GM12878 (cell line): Measurements from ENCODE around the gene CREB5. TPM values are rescaled to one million over a fixed set of nuclear protein-coding genes. Genes with fewer than 3 reads are reported as not detected.

Experiments used
- ATAC-seq: fragments of 200-7000 bp; cut with Tn5 transposase; 3 replicates; pipeline ENCODE4 v1.9.1; 2020; ENCODE audit warnings: mild to moderate bottlenecking, moderate library complexity
- BruUV-seq: library from RNA; stranded (reverse); fragments of 400-500 nt; replicated peaks from 2 replicates; lab custom pipeline; 2021; lab: Mats Ljungman, UMichigan
- CTCF ChIA-PET: fragments of 300-600 bp; sonication (Branson Sonifier 250); formaldehyde crosslinking; extraction: SDS; loops from one replicate; lab custom pipeline; 2021; ENCODE audit warnings: inconsistent platforms; lab: Yijun Ruan, JAX
- POLR2A ChIA-PET: fragments of 350-600 bp; formaldehyde crosslinking; extraction: SDS; loops from one replicate; lab custom pipeline; 2021; ENCODE audit warnings: inconsistent platforms; lab: Charles Lee
- RAD21 ChIA-PET: fragments of 300-600 bp; sonication (Branson Sonifier 250); formaldehyde crosslinking; loops from one replicate; lab custom pipeline; 2023; ENCODE audit warnings: antibody characterized with exemption; ENCODE audit not compliant: unreplicated experiment; lab: Charles Lee
- SMC1A ChIA-PET: fragments of 300-600 bp; sonication (Branson Sonifier 250); formaldehyde crosslinking; loops from one replicate; lab custom pipeline; 2023; ENCODE audit not compliant: unreplicated experiment, uncharacterized antibody; lab: Charles Lee
- DNase-seq: peaks from one replicate; pipeline ENCODE4 v3.0.0-alpha.2; 2011; ENCODE audit warnings: low read depth, low spot score
- FAIRE-seq: peaks from 3 replicates; lab custom pipeline; 2011; peaks lifted over from hg19 to GRCh38; lab: Jason Lieb, UNC
- H2AFZ ChIP-seq: 2 replicates; pipeline ENCODE4 v1.6.0; 2011; ENCODE audit warnings: low read depth, low read length, control low read depth; ENCODE audit not compliant: control insufficient read depth
- H3K27ac ChIP-seq: 2 replicates; pipeline ENCODE4 v1.5.1; 2011; ENCODE audit warnings: control low read depth; ENCODE audit not compliant: control insufficient read depth, insufficient read depth
- H3K27me3 ChIP-seq, 2 experiments: replicated peaks in 1 of 2; 2 replicates each; pipeline versions ENCODE4 v1.6.0 to v1.6.1; 2011; ENCODE audit warnings: low read length in 1 of 2; ENCODE audit not compliant: control insufficient read depth in 2 of 2, insufficient read depth in 2 of 2
- H3K36me3 ChIP-seq, 2 experiments: 2 replicates each; pipeline ENCODE4 v1.5.1; 2011; ENCODE audit warnings: low read length in 1 of 2; ENCODE audit not compliant: control insufficient read depth in 2 of 2, insufficient read depth in 2 of 2
- H3K4me1 ChIP-seq: 2 replicates; pipeline ENCODE4 v1.6.1; 2011; ENCODE audit warnings: mild to moderate bottlenecking, low read length, moderate library complexity, mixed read lengths; ENCODE audit not compliant: control insufficient read depth, insufficient read depth
- H3K4me2 ChIP-seq: 2 replicates; pipeline ENCODE4 v1.6.0; 2011; ENCODE audit warnings: control low read depth; ENCODE audit not compliant: control insufficient read depth, insufficient read depth
- H3K4me3 ChIP-seq: fragments of 200-600 bp; sonication (generic); 2 replicates; pipeline ENCODE4 v1.5.1; 2016
- H3K79me2 ChIP-seq: 2 replicates; pipeline ENCODE4 v1.6.0; 2011; ENCODE audit warnings: low read length; ENCODE audit not compliant: control insufficient read depth, insufficient read depth
- H3K9ac ChIP-seq: 2 replicates; pipeline ENCODE4 v1.8.0; 2011; ENCODE audit warnings: low read length, control low read depth, mixed read lengths; ENCODE audit not compliant: control insufficient read depth, insufficient read depth
- H3K9me3 ChIP-seq: replicated peaks from 3 replicates; pipeline ENCODE4 v1.5.1; 2011; ENCODE audit warnings: mild to moderate bottlenecking, low read length; ENCODE audit not compliant: control insufficient read depth, insufficient read depth
- H4K20me1 ChIP-seq: 2 replicates; pipeline ENCODE4 v1.6.0; 2011; ENCODE audit not compliant: control insufficient read depth, insufficient read depth
- BACH1 ChIP-seq: fragments of 450-650 bp; IDR thresholded peaks from 2 replicates; pipeline ENCODE4 v1.6.1; 2017; ENCODE audit warnings: mild to moderate bottlenecking, borderline replicate concordance
- BCL11A ChIP-seq: IDR thresholded peaks from 2 replicates; pipeline ENCODE4 v1.6.1; 2011; ENCODE audit warnings: low read depth, low read length
- GATAD2B ChIP-seq: fragments of 450-650 bp; conservative IDR thresholded peaks from 2 replicates; pipeline ENCODE4 v1.6.1; 2017; ENCODE audit warnings: low read depth, mild to moderate bottlenecking, moderate library complexity
- KDM1A ChIP-seq: fragments of 200-600 bp; sonication (generic); IDR thresholded peaks from 2 replicates; pipeline ENCODE4 v1.6.1; 2016; ENCODE audit warnings: borderline replicate concordance
- LARP7 ChIP-seq: fragments of 450-650 bp; IDR thresholded peaks from 2 replicates; pipeline ENCODE4 v1.6.1; 2017; ENCODE audit warnings: mild to moderate bottlenecking
- PAX5 ChIP-seq: IDR thresholded peaks from 2 replicates; pipeline ENCODE4 v1.6.1; 2011; ENCODE audit warnings: low read depth, low read length, borderline replicate concordance
- POLR2AphosphoS5 ChIP-seq: IDR thresholded peaks from 2 replicates; pipeline ENCODE4 v1.6.1; 2011; ENCODE audit warnings: mild to moderate bottlenecking, low read length, inconsistent platforms
- SREBF1 ChIP-seq: IDR thresholded peaks from 2 replicates; pipeline ENCODE4 v1.6.1; 2012; ENCODE audit warnings: mild to moderate bottlenecking, low read length
- ZNF622 ChIP-seq: fragments of 450-650 bp; IDR thresholded peaks from 2 replicates; pipeline ENCODE4 v1.6.1; 2017; ENCODE audit warnings: mild to moderate bottlenecking, inconsistent platforms
- WGBS: methylation state at CpG from one replicate; pipeline ENCODE4 v1.1.6; 2016; ENCODE audit warnings: low lambda C conversion rate; ENCODE audit not compliant: insufficient replicate concordance, insufficient coverage; ENCODE audit errors: missing lambda C conversion rate; 5-methylcytosine and 5-hydroxymethylcytosine counted together
- in situ Hi-C: fragments of 300-500 bp; cut with MboI; formaldehyde crosslinking; loops from 9 replicates; pipeline ENCODE4 v1.14.3; 2018; ENCODE audit warnings: mixed read lengths
- intact Hi-C: fragments of 100-400 bp; cut with micrococcal nuclease; formaldehyde crosslinking; loops from one replicate; pipeline ENCODE4 v1.14.2; 2022; ENCODE audit not compliant: unreplicated experiment
- polyA plus RNA-seq, 11 experiments: library from polyadenylated mRNA; depleted of rRNA in 4 of 11; unstranded in 6 of 11; stranded (reverse) in 5 of 11; fragments of >200 nt; fragmentation: Nextera tagmentation in 4 of 11; fragmentation: Illumina TruSeq in 1 of 11; extraction: Ambion mirVana in 4 of 11; extraction: Trizol in 1 of 11; gene quantifications; 1 replicate in 1 of 11; 2 replicates in 10 of 11; pipeline versions ENCODE4 v1.2.1 to v1.2.3, GENCODE V29; 2011 to 2016; ENCODE audit warnings: inconsistent platforms in 2 of 11, missing spikeins in 2 of 11, low read depth in 1 of 11
- total RNA-seq, 4 experiments: library from RNA; depleted of rRNA in 3 of 4; stranded (reverse); fragments of >200 nt in 3 of 4; fragmentation: Illumina TruSeq in 1 of 4; extraction: Trizol in 1 of 4; gene quantifications; 2 replicates each; pipeline versions ENCODE4 v1.2.1 to v1.2.3, GENCODE V29; 2013 to 2021

CREB5 gene
- total and polyA plus RNA-seq, 10 of the 15 experiments (the other 5 are each of a cell fraction or from before 2014, with no cell fraction given) = 12.9 to 74.1 (median 53.0) TPM

- intact Hi-C loops (loop anchor here (2.0 kb wide), 1 partner anchor 217 kb away; no protein-coding TSS in a partner anchor), in situ Hi-C loops (no loop called here)
- ChIA-PET CTCF (interaction anchor here (1.0 to 4.7 kb wide), 6 partner anchors 27 to 217 kb away, joined by 3 to 48 read pairs (median 12); no protein-coding TSS in a partner anchor), POLR2A (interaction anchor here (1.1 to 8.3 kb wide), 5 partner anchors 9 to 200 kb away, joined by 4 to 88 read pairs (median 6); no protein-coding TSS in a partner anchor), SMC1A (interaction anchor here (0.9 to 6.7 kb wide), 17 partner anchors 16 to 217 kb away, joined by 3 to 120 read pairs (median 5); no protein-coding TSS in a partner anchor), RAD21 (interaction anchor here (0.9 to 8.5 kb wide), 11 partner anchors 39 to 1939 kb away, joined by 3 to 156 read pairs (median 4); no protein-coding TSS in a partner anchor)
- no peaks in the 10 kb centered on the region for H3K9me3 ChIP-seq
- no peaks in the 10 kb centered on the region for H4K20me1 ChIP-seq
- FAIRE-seq (no peak), ATAC-seq (peak; percentile 25), DNase-seq (no peak)
- TF ChIP-seq GATAD2B (0 out of 2 replicates have a peak, but pooled peaks have one; percentile 28), BACH1 (no peak), PAX5 (no peak), LARP7 (0 out of 2 replicates have a peak, but pooled peaks have one; percentile 3), ZNF622 (no peak), POLR2AphosphoS5 (peak; percentile 13; the same call in 1 of the 2 replicates), BCL11A (no peak), KDM1A (no peak), SREBF1 (no peak)
- H3K4me1 ChIP-seq = 0 out of 2 replicates have a peak, but pooled peaks cover 2% of the 10 kb centered on the region
- peak overlapping the region; percentile 43 for H3K9ac ChIP-seq
- H3K36me3 ChIP-seq = no peaks in the 10 kb centered on the region
- peak overlapping the region; percentile 75 for H3K4me2 ChIP-seq
- peak overlapping the region; percentile 53 for H3K4me3 ChIP-seq
- BruUV-seq = TSS peak; percentile 96
- H3K27me3 ChIP-seq = peaks cover 0 to 14% of the 10 kb centered on the region in 2 experiments; a peak in 2 of 4 replicates
- no peak overlapping the region for H2AFZ ChIP-seq
- H3K79me2 ChIP-seq = no peaks in the 10 kb centered on the region
- WGBS = 7% methylated on average over 57 of the region's 92 CpGs
- no peak overlapping the region for H3K27ac ChIP-seq
Observed at GRCh38 chr7:28409716-28410627, 2.3 kb upstream of the CREB5 start.
